HFFc6 (cell line): ENCODE data around the gene NUDT16L1. TPM values are rescaled to one million over a fixed set of nuclear protein-coding genes. Genes with fewer than 3 reads are reported as not detected.

Experiments used
- DNase-seq: peaks from one replicate; pipeline ENCODE4 v3.0.0-alpha.2; 2018
- H3K27ac Mint-ChIP-seq: 2 replicates; pipeline ENCODE4 v1.8.0; 2020; ENCODE audit warnings: mild to moderate bottlenecking, mixed read lengths
- H3K27me3 Mint-ChIP-seq: 2 replicates; pipeline ENCODE4 v1.8.0; 2021; ENCODE audit warnings: mild to moderate bottlenecking, moderate library complexity, mixed read lengths; ENCODE audit not compliant: insufficient read depth
- H3K36me3 Mint-ChIP-seq: 2 replicates; pipeline ENCODE4 v1.8.0; 2021; ENCODE audit warnings: low read depth, mixed read lengths
- H3K4me1 Mint-ChIP-seq: 2 replicates; pipeline ENCODE4 v1.8.0; 2020; ENCODE audit warnings: low read depth, mixed read lengths
- H3K4me3 Mint-ChIP-seq: 2 replicates; pipeline ENCODE4 v1.8.0; 2020; ENCODE audit warnings: mild to moderate bottlenecking, moderate library complexity, mixed read lengths
- H3K9me3 Mint-ChIP-seq: 2 replicates; pipeline ENCODE4 v1.8.0; 2020; ENCODE audit warnings: mild to moderate bottlenecking, mixed read lengths
- CTCF ChIP-seq: fragments of 200-600 bp; sonication (generic); IDR thresholded peaks from 2 replicates; pipeline ENCODE4 v1.5.0; 2021; ENCODE audit warnings: antibody characterized with exemption, mild to moderate bottlenecking
- total RNA-seq, 6 experiments: library from RNA; stranded (reverse); fragmentation: NEBNext Ultra II Directional; extraction: Animal tissue kit (Norgen Biotek cat#: 25700); gene quantifications; 2 replicates in 1 of 6; 3 replicates in 5 of 6; pipeline ENCODE4 v1.2.3, GENCODE V29; 2021

Gene NUDT16L1
- total RNA-seq, 6 experiments from 2014 or later, result 33.2 to 41.8 (median 34.3) TPM

- DNase-seq, result no peak
- Mint-ChIP-seq H3K4me3 (no peak overlapping the region), H3K27me3 (0 out of 2 replicates have a peak, but pooled peaks cover under 1% of the 10 kb centered on the region), H3K4me1 (peaks cover 1% of the 10 kb centered on the region), H3K36me3 (peaks cover 8% of the 10 kb centered on the region), H3K9me3 (no peaks in the 10 kb centered on the region), H3K27ac (no peak overlapping the region)
- no peak for TF ChIP-seq CTCF
Measured at GRCh38 chr16:4700380-4700996, 7.1 kb downstream of the NUDT16L1 start.

- no peaks in the 10 kb centered on the region; the same call in 1 of the 2 replicates for H3K27me3 Mint-ChIP-seq
Measured at GRCh38 chr16:4700997-4701743, 7.8 kb downstream of the NUDT16L1 start.

GRCh38 chr16:4701791-4702465 is 8.6 kb downstream of the NUDT16L1 start:
- no peak overlapping the region; the same call in 1 of the 2 replicates for H3K27ac Mint-ChIP-seq
- no peak overlapping the region for H3K4me3 Mint-ChIP-seq
- no peaks in the 10 kb centered on the region for H3K4me1 Mint-ChIP-seq
- H3K27me3 Mint-ChIP-seq, result no peaks in the 10 kb centered on the region; the same call in 1 of the 2 replicates
- no peaks in the 10 kb centered on the region for H3K9me3 Mint-ChIP-seq
- no peak for DNase-seq
- TF ChIP-seq CTCF, result no peak
- H3K36me3 Mint-ChIP-seq, result peaks cover 12% of the 10 kb centered on the region

More at GRCh38 chr16:4700997-4701743, 7.8 kb downstream of the NUDT16L1 start:
- TF ChIP-seq CTCF, result no peak
- Mint-ChIP-seq H3K4me3 (no peak overlapping the region), H3K36me3 (peaks cover 8% of the 10 kb centered on the region), H3K4me1 (no peaks in the 10 kb centered on the region), H3K27ac (no peak overlapping the region), H3K9me3 (no peaks in the 10 kb centered on the region)
- DNase-seq, result no peak

- H3K9me3 Mint-ChIP-seq, result no peaks in the 10 kb centered on the region
- no peaks in the 10 kb centered on the region for H3K4me1 Mint-ChIP-seq
- H3K4me3 Mint-ChIP-seq, result no peak overlapping the region
- no peaks in the 10 kb centered on the region; the same call in 1 of the 2 replicates for H3K27me3 Mint-ChIP-seq
- H3K27ac Mint-ChIP-seq, result no peak overlapping the region; the same call in 1 of the 2 replicates
- TF ChIP-seq CTCF, result no peak
- H3K36me3 Mint-ChIP-seq, result peaks cover 18% of the 10 kb centered on the region
- no peak for DNase-seq
Measured at GRCh38 chr16:4702466-4702808, 9.1 kb downstream of the NUDT16L1 start.

- TF ChIP-seq CTCF, result no peak
- no peak for DNase-seq
- Mint-ChIP-seq H3K4me3 (no peak overlapping the region), H3K9me3 (no peaks in the 10 kb centered on the region), H3K4me1 (no peaks in the 10 kb centered on the region), H3K27ac (no peak overlapping the region), H3K36me3 (peaks cover 25% of the 10 kb centered on the region), H3K27me3 (no peaks in the 10 kb centered on the region; the same call in 1 of the 2 replicates)
Measured at GRCh38 chr16:4703906-4704305, 10.5 kb downstream of the NUDT16L1 start.
